Measurements from ENCODE around the gene THAP12. TPM values are rescaled to one million over a fixed set of nuclear protein-coding genes. Genes with fewer than 3 reads are reported as not detected.

Gene THAP12
- total RNA-seq, 2 experiments from 2014 or later, result 51.1 to 52.9 TPM

- no peak overlapping the region for H3K27ac Mint-ChIP-seq
- ChIA-PET CTCF (no interaction called here), POLR2A (no interaction called here)
- peaks cover 13% of the 10 kb centered on the region for H3K27me3 Mint-ChIP-seq
- no peaks in the 10 kb centered on the region for H3K9me3 Mint-ChIP-seq
- no peak overlapping the region for H3K4me3 Mint-ChIP-seq
- H3K4me1 Mint-ChIP-seq, result no peaks in the 10 kb centered on the region
- no peaks in the 10 kb centered on the region for H3K36me3 Mint-ChIP-seq (ENCODE audit: low read depth)
- DNase-seq, result no peak
Observed at GRCh38 chr11:76307396-76307795, 73.5 kb downstream of the THAP12 start.

- POLR2A ChIA-PET, result interaction anchor here (1.3 to 1.5 kb wide), 2 partner anchors 10 to 63 kb away, joined by 3 to 5 read pairs; no protein-coding TSS in a partner anchor
- no peaks in the 10 kb centered on the region for H3K36me3 Mint-ChIP-seq (ENCODE audit: low read depth)
- no peak overlapping the region for H3K4me3 Mint-ChIP-seq
- no peak for DNase-seq
- H3K27me3 Mint-ChIP-seq, result peaks cover 24% of the 10 kb centered on the region
- H3K9me3 Mint-ChIP-seq, result no peaks in the 10 kb centered on the region
- H3K27ac Mint-ChIP-seq, result no peak overlapping the region
- H3K4me1 Mint-ChIP-seq, result no peaks in the 10 kb centered on the region
- CTCF ChIA-PET, result interaction anchor here (0.9 to 1.5 kb wide), 2 partner anchors 94 to 96 kb away, joined by 3 to 4 read pairs; no protein-coding TSS in a partner anchor
Observed at GRCh38 chr11:76303399-76303798, 77.5 kb downstream of the THAP12 start.

GRCh38 chr11:76302996-76303395 is 77.9 kb downstream of the THAP12 start:
- no peak overlapping the region for H3K27ac Mint-ChIP-seq
- POLR2A ChIA-PET, result interaction anchor here (1.3 to 1.5 kb wide), 2 partner anchors 10 to 63 kb away, joined by 3 to 5 read pairs; no protein-coding TSS in a partner anchor
- no peak for DNase-seq
- CTCF ChIA-PET, result no interaction called here
- H3K4me1 Mint-ChIP-seq, result no peaks in the 10 kb centered on the region
- H3K4me3 Mint-ChIP-seq, result no peak overlapping the region
- H3K27me3 Mint-ChIP-seq, result peaks cover 24% of the 10 kb centered on the region
- H3K9me3 Mint-ChIP-seq, result no peaks in the 10 kb centered on the region
- no peaks in the 10 kb centered on the region for H3K36me3 Mint-ChIP-seq (ENCODE audit: low read depth)

Other genes with a start within 250 kb of the THAP12 start
- gene WNT11, start 174.6 kb downstream of the THAP12 start, total RNA-seq, result under 1 TPM in 1 of 2 experiments, not detected in 1; 0.20 TPM
- 1 to 10 TPM; 2.8 to 3.7 TPM for gene GVQW3, start 191 bp upstream of the THAP12 start, total RNA-seq
- 10 to 100 TPM; 33.9 to 35.5 TPM for gene EMSY, start 63.9 kb upstream of the THAP12 start, total RNA-seq